ENCODE data around the gene EIF2B5.

The EIF2B5 gene

DNA sequence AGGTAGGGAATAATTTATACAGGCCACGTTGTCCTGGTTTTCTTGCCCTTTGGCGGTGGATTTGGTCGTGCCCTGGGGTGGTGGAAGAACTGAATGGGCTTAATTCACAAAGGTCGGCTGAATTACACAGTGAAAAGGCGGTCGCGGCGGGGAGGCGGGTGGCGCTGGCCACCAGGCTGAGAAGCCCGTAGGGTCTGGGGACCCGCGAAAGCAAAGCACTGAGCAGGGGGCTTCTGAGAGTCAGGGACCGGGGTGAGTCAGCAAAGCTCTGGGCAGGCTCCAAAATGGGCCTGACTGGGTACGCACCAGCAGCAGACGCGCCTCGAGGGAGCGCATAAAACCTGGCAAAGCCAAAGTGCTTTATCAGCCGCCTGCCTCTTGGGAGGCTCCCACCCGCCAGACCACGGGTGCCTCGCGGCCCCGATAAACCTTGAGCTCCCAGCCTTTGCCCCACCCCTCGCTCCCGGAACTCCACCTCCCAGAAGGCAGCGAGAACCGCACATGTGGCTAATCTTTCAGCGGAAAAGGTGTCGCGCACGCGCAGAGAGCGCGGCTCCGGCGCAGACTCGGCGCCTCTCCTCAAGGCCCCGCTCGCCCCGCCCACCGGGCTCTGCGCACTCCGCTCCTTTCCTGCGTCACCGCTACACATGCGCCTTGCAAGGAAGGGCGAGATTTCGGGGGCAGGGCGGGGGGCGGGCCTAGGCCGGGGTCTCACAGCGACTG lies 50.5 kb downstream of the EIF2B5 start:
- Histone ChIP-seq H3K27ac (peak overlapping the region; percentile 91 to 93), H3K4me3 (peak overlapping the region; percentile 98)
- no peak for TF ChIP-seq CTCF (IDR thresholded peaks at IDR 0.05)
- peak; percentile 100 for DNase-seq (ENCODE audit: low spot score)

DNA sequence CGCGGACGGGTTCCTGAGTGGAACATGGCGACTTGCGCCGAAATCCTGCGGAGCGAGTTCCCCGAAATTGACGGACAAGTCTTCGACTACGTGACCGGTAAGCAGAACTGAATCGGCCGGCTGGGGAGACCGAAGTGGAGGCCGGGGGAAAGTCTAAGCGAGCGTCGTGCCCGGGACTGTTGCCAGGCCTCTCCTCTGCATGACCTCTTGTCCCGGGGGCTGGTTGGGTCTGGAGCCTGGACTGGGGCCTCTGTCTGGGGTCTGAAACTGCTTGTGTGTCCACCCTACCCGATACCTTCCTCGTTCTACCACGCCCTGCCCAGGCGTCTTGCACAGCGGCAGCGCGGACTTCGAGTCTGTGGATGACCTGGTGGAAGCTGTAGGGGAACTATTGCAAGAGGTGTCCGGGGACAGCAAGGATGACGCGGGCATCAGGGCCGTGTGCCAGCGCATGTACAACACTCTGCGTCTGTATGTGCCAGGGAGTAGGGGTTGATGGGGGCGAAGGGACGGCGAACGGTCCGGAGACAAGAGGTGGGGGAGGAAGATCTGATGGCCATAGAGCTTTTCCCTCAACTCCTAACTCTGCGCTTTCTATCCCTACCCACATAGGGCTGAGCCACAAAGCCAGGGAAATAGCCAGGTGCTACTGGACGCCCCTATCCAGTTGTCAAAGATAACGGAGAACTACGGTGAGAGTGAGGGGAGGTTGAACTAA lies 51.2 kb downstream of the EIF2B5 start, which contains the start of gene ABCF3:
TSS of gene ABCF3 (plus strand) at position 16 of the 718 bp plus-strand sequence. CDS start at position 25, 9 bp downstream.
- no peak for DNase-seq (ENCODE audit: low spot score)
- Histone ChIP-seq H3K4me3 (peak within 1 kb of the TSS; percentile 98), H3K27ac (peak within 1 kb of the TSS; percentile 91 to 93)
- no peak for TF ChIP-seq CTCF (IDR thresholded peaks at IDR 0.05)

DNA sequence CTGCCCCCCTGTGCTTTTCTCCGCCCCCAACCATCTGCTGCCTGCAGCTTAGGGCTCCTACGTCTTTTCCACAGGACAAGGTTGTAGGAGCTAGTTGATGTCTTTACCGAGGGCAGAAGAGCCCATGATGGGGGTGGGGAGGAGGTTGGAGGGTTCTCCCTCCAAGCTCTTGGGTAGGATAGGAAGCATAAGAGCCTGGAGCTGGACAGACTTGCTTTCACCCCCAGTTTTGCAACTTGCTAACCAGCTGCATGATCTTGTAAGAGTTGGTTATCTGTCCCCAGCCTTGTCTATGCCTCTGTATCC lies 51.7 kb downstream of the EIF2B5 start:
- peak overlapping the region; percentile 91 to 93 for H3K27ac ChIP-seq
- no peak for TF ChIP-seq CTCF (IDR thresholded peaks at IDR 0.05)
- H3K4me3 ChIP-seq: peak overlapping the region; percentile 98
- DNase-seq (ENCODE audit: low spot score): no peak

GRCh38 chr3:184188080-184188479 lies 52.9 kb downstream of the EIF2B5 start:
- Histone ChIP-seq H3K4me3 (no peak overlapping the region), H3K27ac (no peak overlapping the region)
- no peak for DNase-seq (ENCODE audit: low spot score)
- TF ChIP-seq CTCF (IDR thresholded peaks at IDR 0.05): no peak

GRCh38 chr3:184189421-184189820 lies 54.3 kb downstream of the EIF2B5 start:
- no peak for DNase-seq (ENCODE audit: low spot score)
- H3K27ac ChIP-seq: no peak overlapping the region
- no peak for TF ChIP-seq CTCF (IDR thresholded peaks at IDR 0.05)
- H3K4me3 ChIP-seq: no peak overlapping the region

GRCh38 chr3:184192889-184193288 lies 57.7 kb downstream of the EIF2B5 start:
- Histone ChIP-seq H3K4me3 (no peak overlapping the region), H3K27ac (no peak overlapping the region)
- no peak for TF ChIP-seq CTCF (IDR thresholded peaks at IDR 0.05)
- no peak for DNase-seq (ENCODE audit: low spot score)

Measured in coronary artery (tissue), 2 donors.